Measurements from ENCODE around the gene PATL1.
"Not testable (repeated sequence)": the region's sequence is repeated elsewhere in the genome, so short reads cannot be mapped to it uniquely, and the experiment has no call there.

PATL1 gene

GRCh38 chr11:59674291-59674690 is 5.5 kb upstream of the PATL1 start:
- in situ Hi-C loops (cut with MboI; ENCODE audit: low sequenced_read_pairs): loop anchor here (25.0 kb wide), 1 partner anchor 112 kb away; no protein-coding TSS in a partner anchor

GRCh38 chr11:59673291-59673690 is 4.5 kb upstream of the PATL1 start:
- in situ Hi-C loops (cut with MboI; ENCODE audit: low sequenced_read_pairs): loop anchor here (25.0 kb wide), 1 partner anchor 111 kb away; no protein-coding TSS in a partner anchor

- in situ Hi-C loops (cut with MboI; ENCODE audit: low sequenced_read_pairs): loop anchor here (25.0 kb wide), 1 partner anchor 109 kb away; no protein-coding TSS in a partner anchor
Measured at GRCh38 chr11:59671471-59671870, 2.6 kb upstream of the PATL1 start.

GRCh38 chr11:59669611-59670009 is 773 bp upstream of the PATL1 start:
- in situ Hi-C loops (cut with MboI; ENCODE audit: low sequenced_read_pairs): loop anchor here (25.0 kb wide), 1 partner anchor 107 kb away; no protein-coding TSS in a partner anchor

GRCh38 chr11:59668188-59668949 is 468 bp downstream of the PATL1 start:
- in situ Hi-C loops (cut with MboI; ENCODE audit: low sequenced_read_pairs): loop anchor here (25.0 kb wide), 1 partner anchor 106 kb away; no protein-coding TSS in a partner anchor

- in situ Hi-C loops (cut with MboI; ENCODE audit: low sequenced_read_pairs): loop anchor here (25.0 kb wide), 1 partner anchor 105 kb away; no protein-coding TSS in a partner anchor
Measured at GRCh38 chr11:59667812-59668187, 1.0 kb downstream of the PATL1 start.

- in situ Hi-C loops (cut with MboI; ENCODE audit: low sequenced_read_pairs): loop anchor here (25.0 kb wide), 1 partner anchor 105 kb away; no protein-coding TSS in a partner anchor
Measured at GRCh38 chr11:59666969-59667368, 1.9 kb downstream of the PATL1 start.

GRCh38 chr11:59660621-59661020 is 8.2 kb downstream of the PATL1 start:
- in situ Hi-C loops (cut with MboI; ENCODE audit: low sequenced_read_pairs): loop anchor here (25.0 kb wide), 1 partner anchor 98 kb away; no protein-coding TSS in a partner anchor

GRCh38 chr11:59659981-59660380 is 8.9 kb downstream of the PATL1 start:
- in situ Hi-C loops (cut with MboI; ENCODE audit: low sequenced_read_pairs): loop anchor here (25.0 kb wide), 1 partner anchor 98 kb away; no protein-coding TSS in a partner anchor

- in situ Hi-C loops (cut with MboI; ENCODE audit: low sequenced_read_pairs): loop anchor here (25.0 kb wide), 1 partner anchor 96 kb away; no protein-coding TSS in a partner anchor
Measured at GRCh38 chr11:59658036-59658435, 10.8 kb downstream of the PATL1 start.

- in situ Hi-C loops (cut with MboI; ENCODE audit: low sequenced_read_pairs): loop anchor here (25.0 kb wide), 1 partner anchor 93 kb away; no protein-coding TSS in a partner anchor
Measured at GRCh38 chr11:59654893-59655292, 13.9 kb downstream of the PATL1 start.

GRCh38 chr11:59647245-59647980 is 21.4 kb downstream of the PATL1 start:
- in situ Hi-C loops (cut with MboI; ENCODE audit: low sequenced_read_pairs): no loop called here

GRCh38 chr11:59644528-59644927 is 24.3 kb downstream of the PATL1 start:
- in situ Hi-C loops (cut with MboI; ENCODE audit: low sequenced_read_pairs): no loop called here

- in situ Hi-C loops (cut with MboI; ENCODE audit: low sequenced_read_pairs): no loop called here
Measured at GRCh38 chr11:59643390-59643789, 25.4 kb downstream of the PATL1 start.

- in situ Hi-C loops (cut with MboI; ENCODE audit: low sequenced_read_pairs): no loop called here
Measured at GRCh38 chr11:59641156-59641555, 27.7 kb downstream of the PATL1 start.

GRCh38 chr11:59630493-59630892 is 38.3 kb downstream of the PATL1 start:
- in situ Hi-C loops (cut with MboI; ENCODE audit: low sequenced_read_pairs): no loop called here

- in situ Hi-C loops (cut with MboI; ENCODE audit: low sequenced_read_pairs): no loop called here
Measured at GRCh38 chr11:59629996-59630395, 38.8 kb downstream of the PATL1 start.

- in situ Hi-C loops (cut with MboI; ENCODE audit: low sequenced_read_pairs): not testable (repeated sequence)
Measured at GRCh38 chr11:59626969-59627368, 41.9 kb downstream of the PATL1 start.

- in situ Hi-C loops (cut with MboI; ENCODE audit: low sequenced_read_pairs): no loop called here
Measured at GRCh38 chr11:59625703-59626102, 43.1 kb downstream of the PATL1 start.

- in situ Hi-C loops (cut with MboI; ENCODE audit: low sequenced_read_pairs): no loop called here
Measured at GRCh38 chr11:59617876-59618275, 51.0 kb downstream of the PATL1 start.

GRCh38 chr11:59616396-59616982 is 52.3 kb downstream of the PATL1 start:
- in situ Hi-C loops (cut with MboI; ENCODE audit: low sequenced_read_pairs): no loop called here
